HG03135 (cell line): ENCODE data around the gene LRG1.

Experiments
- ATAC-seq: cut with Tn5 transposase; IDR thresholded peaks from one replicate; pipeline ENCODE4 v1.9.1; 2021; ENCODE audit warnings: mild to moderate bottlenecking, moderate library complexity; ENCODE audit not compliant: unreplicated experiment

Gene LRG1

DNA sequence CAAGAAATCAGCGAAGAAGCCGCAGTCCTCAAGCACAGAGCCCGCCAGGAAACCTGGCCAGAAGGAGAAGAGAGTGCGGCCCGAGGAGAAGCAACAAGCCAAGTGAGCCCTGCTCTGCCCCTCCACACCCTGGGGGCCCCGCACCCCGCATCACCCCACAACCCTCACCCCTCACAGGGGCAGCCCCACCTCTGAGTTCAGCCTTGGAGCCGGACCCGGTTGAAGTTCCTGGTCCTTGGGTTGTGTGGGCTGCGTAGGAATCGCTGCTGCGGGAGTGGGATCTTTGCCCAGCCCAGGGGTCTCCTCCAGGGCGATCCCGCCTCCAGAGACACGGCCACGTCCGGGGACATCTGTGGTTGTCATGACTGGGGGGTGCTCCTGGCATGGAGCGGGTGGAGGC is 43.5 kb downstream of the LRG1 start:
- ATAC-seq = no peak

GRCh38 chr19:4495471-4495870 is 44.4 kb downstream of the LRG1 start:
- ATAC-seq = no peak

DNA sequence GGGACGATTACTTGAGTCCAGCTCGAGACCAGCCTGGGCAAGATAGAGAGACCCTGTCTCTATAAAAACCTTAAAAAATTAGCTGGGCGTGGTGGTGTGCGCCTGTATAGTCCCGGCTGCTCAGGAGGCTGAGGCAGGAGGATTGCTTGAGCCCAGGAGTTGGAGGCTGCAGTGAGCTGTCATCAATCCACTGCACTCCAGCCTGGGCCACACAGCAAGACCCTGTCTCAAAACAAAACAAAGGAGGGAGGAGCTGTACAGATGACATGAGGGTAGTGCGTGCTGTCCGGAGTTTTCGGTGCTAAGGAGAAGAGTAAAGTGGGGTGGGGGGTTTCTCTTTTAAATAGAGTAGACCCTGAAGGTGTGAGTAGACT is 45.2 kb downstream of the LRG1 start:
- no peak for ATAC-seq

GRCh38 chr19:4493929-4494690 is 45.7 kb downstream of the LRG1 start:
- no peak for ATAC-seq

GRCh38 chr19:4493104-4493928 is 46.5 kb downstream of the LRG1 start:
- ATAC-seq = no peak

- no peak for ATAC-seq
Measured at GRCh38 chr19:4492337-4493103, 47.3 kb downstream of the LRG1 start.

DNA sequence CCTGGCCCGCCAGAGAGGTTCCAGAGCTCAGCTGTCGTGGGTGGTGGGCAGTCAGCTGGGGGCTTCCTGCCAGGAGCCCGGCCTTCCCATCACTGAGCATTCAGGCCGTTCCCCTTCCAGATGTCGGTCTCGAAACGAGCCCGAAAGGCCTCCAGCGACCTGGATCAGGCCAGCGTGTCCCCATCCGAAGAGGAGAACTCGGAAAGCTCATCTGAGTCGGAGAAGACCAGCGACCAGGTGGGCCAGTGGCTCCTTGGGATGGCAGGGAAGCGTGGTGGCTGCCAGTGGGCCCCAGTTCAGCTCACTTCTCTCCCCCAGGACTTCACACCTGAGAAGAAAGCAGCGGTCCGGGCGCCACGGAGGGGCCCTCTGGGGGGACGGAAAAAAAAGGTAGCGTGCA is 48.4 kb downstream of the LRG1 start:
- no peak for ATAC-seq

GRCh38 chr19:4488496-4488895 is 51.3 kb downstream of the LRG1 start:
- no peak for ATAC-seq

GRCh38 chr19:4487572-4487971 is 52.3 kb downstream of the LRG1 start:
- no peak for ATAC-seq
